GM12801 (cell line): Measurements from ENCODE around the gene LRIG2.

Source experiments
- TF ChIP-seq, protein P1 (sequence below): IDR thresholded peaks from one replicate; pipeline ENCODE4 v1.5.1; 2011; ENCODE audit warnings: control low read depth; ENCODE audit not compliant: insufficient read length; ENCODE audit errors: extremely low read depth

LRIG2 gene

DNA sequence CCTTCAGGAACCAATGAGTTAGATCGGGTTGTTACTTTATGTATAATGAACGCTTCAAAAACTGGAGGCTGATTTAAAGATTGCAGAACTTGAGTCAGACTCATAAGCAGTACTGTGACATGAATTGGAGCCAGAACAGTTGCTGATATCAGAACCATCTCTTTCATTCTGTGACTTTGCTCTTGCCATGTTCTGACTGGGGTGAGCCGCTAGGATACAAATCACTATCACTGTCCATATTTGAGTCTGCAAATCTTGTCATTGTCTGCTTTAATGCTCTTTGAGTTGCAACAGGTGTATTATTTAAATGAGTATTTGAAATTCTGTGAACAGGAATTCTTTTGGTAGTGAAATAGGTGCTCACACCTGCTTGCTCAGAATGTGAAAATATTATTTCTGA is 52.5 kb downstream of the LRIG2 start:
- TF ChIP-seq, protein P1, sequence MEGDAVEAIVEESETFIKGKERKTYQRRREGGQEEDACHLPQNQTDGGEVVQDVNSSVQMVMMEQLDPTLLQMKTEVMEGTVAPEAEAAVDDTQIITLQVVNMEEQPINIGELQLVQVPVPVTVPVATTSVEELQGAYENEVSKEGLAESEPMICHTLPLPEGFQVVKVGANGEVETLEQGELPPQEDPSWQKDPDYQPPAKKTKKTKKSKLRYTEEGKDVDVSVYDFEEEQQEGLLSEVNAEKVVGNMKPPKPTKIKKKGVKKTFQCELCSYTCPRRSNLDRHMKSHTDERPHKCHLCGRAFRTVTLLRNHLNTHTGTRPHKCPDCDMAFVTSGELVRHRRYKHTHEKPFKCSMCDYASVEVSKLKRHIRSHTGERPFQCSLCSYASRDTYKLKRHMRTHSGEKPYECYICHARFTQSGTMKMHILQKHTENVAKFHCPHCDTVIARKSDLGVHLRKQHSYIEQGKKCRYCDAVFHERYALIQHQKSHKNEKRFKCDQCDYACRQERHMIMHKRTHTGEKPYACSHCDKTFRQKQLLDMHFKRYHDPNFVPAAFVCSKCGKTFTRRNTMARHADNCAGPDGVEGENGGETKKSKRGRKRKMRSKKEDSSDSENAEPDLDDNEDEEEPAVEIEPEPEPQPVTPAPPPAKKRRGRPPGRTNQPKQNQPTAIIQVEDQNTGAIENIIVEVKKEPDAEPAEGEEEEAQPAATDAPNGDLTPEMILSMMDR = no peak

GRCh38 chr1:113126207-113126606 is 53.2 kb downstream of the LRIG2 start:
- TF ChIP-seq, protein P1 = no peak

DNA sequence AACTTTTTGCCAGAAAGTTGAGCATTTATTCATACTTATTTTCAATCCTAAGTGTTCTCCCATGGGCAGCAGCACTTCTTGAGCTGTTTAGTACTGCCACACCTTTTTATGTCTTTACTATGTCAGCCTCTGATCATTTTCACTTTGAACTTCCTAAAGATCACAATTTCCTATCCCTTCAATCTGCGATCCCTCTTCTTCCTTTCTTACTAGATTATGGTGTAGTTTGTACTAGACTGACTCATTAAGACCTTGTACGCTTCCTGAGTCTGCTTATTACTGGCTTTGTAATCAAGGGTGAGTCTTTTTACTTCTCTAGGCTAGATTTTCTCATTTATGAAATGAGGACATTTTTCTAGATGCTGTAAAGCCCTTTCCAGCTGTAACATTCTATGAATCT is 55.1 kb downstream of the LRIG2 start:
- TF ChIP-seq, protein P1 = no peak

DNA sequence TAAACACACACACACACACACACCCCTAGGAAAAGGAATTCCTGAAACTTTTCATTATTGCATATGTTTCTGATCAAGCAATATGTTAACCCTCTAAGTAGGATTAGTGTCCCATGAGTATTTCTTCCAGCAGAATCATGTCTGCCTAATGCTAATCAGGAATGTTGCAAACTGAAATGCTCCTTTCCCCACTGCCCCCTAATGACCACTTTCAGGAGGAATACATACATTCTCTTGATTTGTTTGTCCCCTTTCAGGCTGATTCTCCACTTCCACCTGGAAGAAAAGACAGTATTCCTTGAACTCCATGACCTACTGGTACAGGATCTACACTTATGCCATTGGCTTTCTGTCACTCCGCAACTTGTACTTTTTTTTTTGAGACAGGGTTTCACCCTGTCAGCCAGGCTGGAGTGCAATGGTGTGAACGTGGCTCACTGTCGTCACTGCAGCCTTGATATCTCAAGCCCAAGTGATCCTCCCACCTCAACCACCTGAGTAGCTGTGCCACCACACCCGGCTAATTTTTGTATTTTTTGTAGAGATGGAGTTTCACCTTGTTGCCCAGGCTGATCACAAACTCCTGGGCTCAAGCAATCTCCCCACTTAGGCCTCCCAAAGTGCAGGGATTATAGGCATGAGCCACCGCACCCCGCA is 56.7 kb downstream of the LRIG2 start:
- TF ChIP-seq, protein P1 = no peak

DNA sequence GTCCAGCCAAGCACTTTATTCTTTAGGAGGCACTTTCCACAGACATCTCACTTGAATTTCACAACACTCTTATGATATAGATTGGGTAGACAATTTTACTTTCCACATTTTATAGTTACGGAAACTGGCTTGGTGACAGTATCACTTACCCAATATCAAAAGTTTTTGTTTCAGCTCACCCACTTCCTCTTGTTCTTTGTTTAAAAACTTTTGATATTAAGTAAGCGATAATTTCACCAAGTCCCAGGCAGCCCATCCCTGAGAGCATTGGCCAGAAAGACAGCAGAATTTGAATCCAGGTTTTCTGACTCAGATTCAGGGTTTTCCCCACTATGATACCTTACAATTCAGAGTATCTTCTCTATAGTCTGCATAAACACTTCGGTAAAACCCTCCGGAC is 60.0 kb downstream of the LRIG2 start:
- TF ChIP-seq, protein P1 = no peak

DNA sequence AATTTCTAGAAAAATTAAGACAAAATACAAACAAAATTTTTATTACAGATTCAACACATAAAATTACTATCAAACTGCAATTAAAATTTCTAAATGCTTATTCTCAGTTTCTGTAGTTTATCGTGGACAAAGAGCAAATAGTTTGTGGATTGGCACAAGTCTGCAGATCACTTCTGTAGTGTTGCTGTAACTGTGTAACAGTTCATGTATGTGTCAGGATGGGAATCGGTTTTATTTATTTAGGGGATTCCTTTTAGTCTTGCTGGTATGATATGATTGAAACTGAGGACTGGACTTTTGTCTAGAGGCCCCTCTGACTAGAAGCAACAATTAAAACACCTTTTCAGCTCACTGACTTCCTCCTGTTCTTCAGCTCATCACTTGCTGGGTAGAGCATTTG is 60.8 kb downstream of the LRIG2 start:
- TF ChIP-seq, protein P1 = no peak

GRCh38 chr1:113135460-113135859 is 62.5 kb downstream of the LRIG2 start:
- TF ChIP-seq, protein P1 = no peak
